NB4 (cell line): Measurements from ENCODE around the gene ACOT9.

ENCODE experiments used
- MYC ChIP-seq: IDR thresholded peaks from 2 replicates; pipeline ENCODE4 v1.6.1; 2011; ENCODE audit warnings: low read depth, low read length
- POLR2A ChIP-seq: IDR thresholded peaks from 2 replicates; pipeline ENCODE4 v1.6.1; 2011; ENCODE audit warnings: mild to moderate bottlenecking; ENCODE audit not compliant: insufficient read length; ENCODE audit errors: extremely low read depth
- TF ChIP-seq, protein P1 (sequence below): IDR thresholded peaks from one replicate; pipeline ENCODE4 v1.5.1; 2012; ENCODE audit warnings: low read depth, low read length
- TF ChIP-seq, protein P2 (sequence below): IDR thresholded peaks from 2 replicates; pipeline ENCODE4 v1.6.1; 2011; ENCODE audit warnings: low read depth, low read length

DNA sequence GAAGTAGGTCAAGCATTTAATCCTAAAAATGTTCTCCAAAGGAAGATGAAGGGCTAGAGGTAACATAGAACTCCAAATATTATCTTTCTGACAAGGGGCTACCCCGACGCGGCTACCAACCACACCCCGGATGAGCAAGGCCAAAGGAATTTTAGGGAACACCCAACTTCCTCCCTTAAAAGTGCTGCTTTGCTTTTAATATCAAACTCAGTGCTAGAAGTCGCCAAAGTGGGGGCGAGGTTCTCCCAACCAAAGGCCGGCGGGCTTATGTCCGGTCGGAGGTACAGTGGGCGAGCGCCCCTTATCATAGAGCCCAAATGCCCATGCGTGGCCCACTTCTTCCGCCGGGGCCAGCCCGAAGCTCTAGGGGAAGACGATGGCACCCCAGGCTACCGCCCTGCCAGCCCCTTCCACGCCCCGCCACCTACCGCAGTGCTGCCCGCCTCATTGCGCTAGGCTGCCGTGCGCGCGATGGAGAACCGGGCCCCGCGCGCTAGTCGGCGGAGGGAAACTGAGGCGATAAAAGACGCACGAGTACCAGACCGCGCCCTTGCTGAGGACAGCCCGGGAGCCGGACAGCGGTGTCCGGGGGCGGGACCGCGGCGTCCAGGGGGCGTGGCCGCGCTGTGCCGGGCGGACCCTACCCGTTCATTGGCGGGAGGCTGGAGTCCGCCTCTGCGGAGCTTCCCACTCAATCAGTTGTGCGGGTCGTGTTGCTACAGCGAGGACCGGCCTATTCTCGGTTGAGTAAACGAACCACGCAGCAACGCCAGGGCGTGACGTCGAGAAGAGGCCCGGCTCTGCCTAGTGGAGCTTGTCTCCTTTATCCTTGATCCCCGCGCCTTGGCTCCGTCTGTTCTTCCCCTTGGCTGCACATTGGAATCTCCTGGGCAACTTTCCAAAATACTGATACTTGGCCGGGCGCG, at the start of gene ACOT9:
- TF ChIP-seq POLR2A (peak; percentile 49), MYC (no peak)
- TF ChIP-seq, protein P1, sequence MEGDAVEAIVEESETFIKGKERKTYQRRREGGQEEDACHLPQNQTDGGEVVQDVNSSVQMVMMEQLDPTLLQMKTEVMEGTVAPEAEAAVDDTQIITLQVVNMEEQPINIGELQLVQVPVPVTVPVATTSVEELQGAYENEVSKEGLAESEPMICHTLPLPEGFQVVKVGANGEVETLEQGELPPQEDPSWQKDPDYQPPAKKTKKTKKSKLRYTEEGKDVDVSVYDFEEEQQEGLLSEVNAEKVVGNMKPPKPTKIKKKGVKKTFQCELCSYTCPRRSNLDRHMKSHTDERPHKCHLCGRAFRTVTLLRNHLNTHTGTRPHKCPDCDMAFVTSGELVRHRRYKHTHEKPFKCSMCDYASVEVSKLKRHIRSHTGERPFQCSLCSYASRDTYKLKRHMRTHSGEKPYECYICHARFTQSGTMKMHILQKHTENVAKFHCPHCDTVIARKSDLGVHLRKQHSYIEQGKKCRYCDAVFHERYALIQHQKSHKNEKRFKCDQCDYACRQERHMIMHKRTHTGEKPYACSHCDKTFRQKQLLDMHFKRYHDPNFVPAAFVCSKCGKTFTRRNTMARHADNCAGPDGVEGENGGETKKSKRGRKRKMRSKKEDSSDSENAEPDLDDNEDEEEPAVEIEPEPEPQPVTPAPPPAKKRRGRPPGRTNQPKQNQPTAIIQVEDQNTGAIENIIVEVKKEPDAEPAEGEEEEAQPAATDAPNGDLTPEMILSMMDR = no peak
- TF ChIP-seq, protein P2, sequence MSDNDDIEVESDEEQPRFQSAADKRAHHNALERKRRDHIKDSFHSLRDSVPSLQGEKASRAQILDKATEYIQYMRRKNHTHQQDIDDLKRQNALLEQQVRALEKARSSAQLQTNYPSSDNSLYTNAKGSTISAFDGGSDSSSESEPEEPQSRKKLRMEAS = peak; percentile 26; the same call in 1 of the 2 replicates
